HepG2 (cell line): ENCODE measurements around the gene MMP19.

ENCODE experiments used
- IKZF1 ChIP-seq: fragments of 450-650 bp; IDR thresholded peaks from 2 replicates; pipeline ENCODE4 v1.7.1; 2016
- NFIC ChIP-seq: IDR thresholded peaks from 2 replicates; pipeline ENCODE4 v1.6.1; 2012; ENCODE audit warnings: mild to moderate bottlenecking, low read length, inconsistent platforms
- RFXAP ChIP-seq: sonication (generic); formaldehyde crosslinking; IDR thresholded peaks from 2 replicates; pipeline ENCODE4 v1.4.0; 2020; ENCODE audit warnings: missing genetic modification reagents, borderline replicate concordance
- TF ChIP-seq, protein P1 (sequence below): sonication (generic); formaldehyde crosslinking; IDR thresholded peaks from 2 replicates; pipeline ENCODE4 v1.5.0; 2020; ENCODE audit warnings: missing genetic modification reagents

GRCh38 chr12:55809274-55809673 lies 33.5 kb downstream of the MMP19 start:
- TF ChIP-seq RFXAP (CRISPR knock-in tag) (no peak), IKZF1 (no peak), NFIC (no peak)
- TF ChIP-seq, protein P1, sequence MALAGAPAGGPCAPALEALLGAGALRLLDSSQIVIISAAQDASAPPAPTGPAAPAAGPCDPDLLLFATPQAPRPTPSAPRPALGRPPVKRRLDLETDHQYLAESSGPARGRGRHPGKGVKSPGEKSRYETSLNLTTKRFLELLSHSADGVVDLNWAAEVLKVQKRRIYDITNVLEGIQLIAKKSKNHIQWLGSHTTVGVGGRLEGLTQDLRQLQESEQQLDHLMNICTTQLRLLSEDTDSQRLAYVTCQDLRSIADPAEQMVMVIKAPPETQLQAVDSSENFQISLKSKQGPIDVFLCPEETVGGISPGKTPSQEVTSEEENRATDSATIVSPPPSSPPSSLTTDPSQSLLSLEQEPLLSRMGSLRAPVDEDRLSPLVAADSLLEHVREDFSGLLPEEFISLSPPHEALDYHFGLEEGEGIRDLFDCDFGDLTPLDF = no peak
